CD4-positive, alpha-beta T cell (primary cell): ENCODE measurements around the gene SORL1-AS1.

ENCODE experiments used
- ATAC-seq: fragments of 200-7000 bp; cut with Tn5 transposase; one replicate; pipeline ENCODE4 v1.10.0; 2022; ENCODE audit warnings: mild to moderate bottlenecking; ENCODE audit not compliant: poor library complexity
- CTCF ChIA-PET: fragments of 350-600 bp; sonication (Branson Sonifier 250); formaldehyde crosslinking; loops from one replicate; lab custom pipeline; 2021; ENCODE audit warnings: antibody characterized with exemption, inconsistent platforms; lab: Charles Lee
- POLR2A ChIA-PET: fragments of 350-600 bp; sonication (Branson Sonifier 250); formaldehyde crosslinking; loops from one replicate; lab custom pipeline; 2021; ENCODE audit warnings: antibody characterized with exemption, inconsistent platforms; lab: Charles Lee
- DNase-seq, 14 experiments: peaks; one replicate each; pipeline ENCODE4 v3.0.0-alpha.2; 2013 to 2020; ENCODE audit warnings: mixed read lengths in 2 of 14
- H3K27ac ChIP-seq, 2 donors: one replicate each; pipeline versions ENCODE4 v1.5.1 to v1.7.0; 2013; ENCODE audit warnings: low read length in 2 of 2, low read depth in 1 of 2, mild to moderate bottlenecking in 1 of 2
- H3K27me3 ChIP-seq, 2 experiments: 1 replicate in 1 of 2; 2 replicates in 1 of 2; pipeline versions ENCODE4 v1.6.1 to v1.7.0; 2013; ENCODE audit warnings: low read length in 2 of 2, control low read depth in 1 of 2, mild to moderate bottlenecking in 1 of 2, moderate library complexity in 1 of 2; ENCODE audit not compliant: insufficient read depth in 2 of 2, control insufficient read depth in 1 of 2
- H3K36me3 ChIP-seq: one replicate; pipeline ENCODE4 v1.6.1; 2013; ENCODE audit warnings: low read length, control low read depth; ENCODE audit not compliant: insufficient read depth
- H3K4me1 ChIP-seq: one replicate; pipeline ENCODE4 v1.6.1; 2013; ENCODE audit warnings: low read length, control low read depth; ENCODE audit not compliant: insufficient read depth
- H3K4me3 ChIP-seq: one replicate; pipeline ENCODE4 v1.5.1; 2013; ENCODE audit warnings: mild to moderate bottlenecking, low read length, moderate library complexity
- H3K9me3 ChIP-seq, 2 experiments: 1 replicate in 1 of 2; 2 replicates in 1 of 2; pipeline versions ENCODE4 v1.6.1 to v1.7.0; 2013; ENCODE audit warnings: low read length in 2 of 2, mild to moderate bottlenecking in 2 of 2, control low read depth in 1 of 2, moderate library complexity in 1 of 2; ENCODE audit not compliant: control insufficient read depth in 1 of 2, insufficient read depth in 1 of 2
- H3K27ac Mint-ChIP-seq: one replicate; pipeline ENCODE4 v1.8.0; 2020; ENCODE audit warnings: mixed read lengths
- H3K27me3 Mint-ChIP-seq: one replicate; pipeline ENCODE4 v1.8.0; 2021; ENCODE audit warnings: mixed read lengths
- H3K36me3 Mint-ChIP-seq: one replicate; pipeline ENCODE4 v1.8.0; 2021; ENCODE audit warnings: low read depth, mixed read lengths
- H3K4me1 Mint-ChIP-seq: one replicate; pipeline ENCODE4 v1.8.0; 2021; ENCODE audit warnings: low read depth, mixed read lengths
- H3K4me3 Mint-ChIP-seq: one replicate; pipeline ENCODE4 v1.8.0; 2020; ENCODE audit warnings: mild to moderate bottlenecking, mixed read lengths
- H3K9me3 Mint-ChIP-seq: one replicate; pipeline ENCODE4 v1.8.0; 2020; ENCODE audit warnings: mixed read lengths
- intact Hi-C, 2 experiments: fragments of 100-400 bp; cut with DNase I in 1 of 2; cut with micrococcal nuclease in 1 of 2; formaldehyde crosslinking; loops; one replicate each; pipeline versions ENCODE4 v1.15.1 to v1.9.0; 2023 to 2025; cut with DNase I, micrococcal nuclease
- TF ChIP-seq, protein P1 (sequence below): fragments of 200-600 bp; IDR thresholded peaks from one replicate; pipeline ENCODE4 v1.8.0; 2022; ENCODE audit warnings: antibody characterized with exemption, mild to moderate bottlenecking

SORL1-AS1 gene

DNA sequence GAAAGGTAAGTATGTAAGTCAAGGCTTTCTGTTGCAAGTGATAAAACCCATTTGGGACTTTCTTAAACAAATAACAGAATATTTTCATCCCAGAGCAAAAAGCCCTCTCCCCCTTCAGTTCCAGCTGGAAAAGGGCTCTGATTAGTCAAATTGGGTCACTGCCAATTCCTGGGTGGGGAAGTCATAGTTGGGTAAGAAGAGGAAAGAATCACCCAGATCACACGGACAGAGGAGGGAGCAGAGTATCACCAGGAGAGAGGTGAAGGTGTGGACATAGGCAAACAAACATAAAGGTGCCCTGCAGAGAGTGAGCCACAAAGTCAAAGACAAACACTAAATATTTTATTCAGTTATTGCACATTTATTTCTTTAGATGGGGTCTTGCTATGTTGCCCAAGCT, 36.9 kb downstream of the SORL1-AS1 start:
- no peaks in the 10 kb centered on the region for H3K27me3 Mint-ChIP-seq
- no peaks in the 10 kb centered on the region for H3K27me3 ChIP-seq
- H3K27ac ChIP-seq: no peak overlapping the region
- ATAC-seq: no peak
- peaks cover 52% of the 10 kb centered on the region for H3K4me1 ChIP-seq
- intact Hi-C loops: loop anchor here in 1 of 2 experiments (2.0 kb wide), 1 partner anchor 37 kb away; no protein-coding TSS in a partner anchor
- H3K4me3 ChIP-seq: no peak overlapping the region
- TF ChIP-seq, protein P1, sequence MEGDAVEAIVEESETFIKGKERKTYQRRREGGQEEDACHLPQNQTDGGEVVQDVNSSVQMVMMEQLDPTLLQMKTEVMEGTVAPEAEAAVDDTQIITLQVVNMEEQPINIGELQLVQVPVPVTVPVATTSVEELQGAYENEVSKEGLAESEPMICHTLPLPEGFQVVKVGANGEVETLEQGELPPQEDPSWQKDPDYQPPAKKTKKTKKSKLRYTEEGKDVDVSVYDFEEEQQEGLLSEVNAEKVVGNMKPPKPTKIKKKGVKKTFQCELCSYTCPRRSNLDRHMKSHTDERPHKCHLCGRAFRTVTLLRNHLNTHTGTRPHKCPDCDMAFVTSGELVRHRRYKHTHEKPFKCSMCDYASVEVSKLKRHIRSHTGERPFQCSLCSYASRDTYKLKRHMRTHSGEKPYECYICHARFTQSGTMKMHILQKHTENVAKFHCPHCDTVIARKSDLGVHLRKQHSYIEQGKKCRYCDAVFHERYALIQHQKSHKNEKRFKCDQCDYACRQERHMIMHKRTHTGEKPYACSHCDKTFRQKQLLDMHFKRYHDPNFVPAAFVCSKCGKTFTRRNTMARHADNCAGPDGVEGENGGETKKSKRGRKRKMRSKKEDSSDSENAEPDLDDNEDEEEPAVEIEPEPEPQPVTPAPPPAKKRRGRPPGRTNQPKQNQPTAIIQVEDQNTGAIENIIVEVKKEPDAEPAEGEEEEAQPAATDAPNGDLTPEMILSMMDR: no peak
- H3K27ac Mint-ChIP-seq: peak overlapping the region; percentile 72
- DNase-seq: peak in 2 of 14 experiments; percentile 26 to 27
- no peaks in the 10 kb centered on the region for H3K9me3 ChIP-seq
- POLR2A ChIA-PET: interaction anchor here (1.2 to 1.6 kb wide), 3 partner anchors 12 to 123 kb away, joined by 4 read pairs; partner anchors contain the start of gene SC5D
- CTCF ChIA-PET: interaction anchor here (0.6 kb wide), 1 partner anchor 10 kb away, joined by 3 read pairs; no protein-coding TSS in a partner anchor
- peaks cover 3% of the 10 kb centered on the region for H3K9me3 Mint-ChIP-seq
- no peak overlapping the region for H3K4me3 Mint-ChIP-seq
- peaks cover 63% of the 10 kb centered on the region for H3K4me1 Mint-ChIP-seq
- no peaks in the 10 kb centered on the region for H3K36me3 Mint-ChIP-seq
- H3K36me3 ChIP-seq: no peaks in the 10 kb centered on the region

DNA sequence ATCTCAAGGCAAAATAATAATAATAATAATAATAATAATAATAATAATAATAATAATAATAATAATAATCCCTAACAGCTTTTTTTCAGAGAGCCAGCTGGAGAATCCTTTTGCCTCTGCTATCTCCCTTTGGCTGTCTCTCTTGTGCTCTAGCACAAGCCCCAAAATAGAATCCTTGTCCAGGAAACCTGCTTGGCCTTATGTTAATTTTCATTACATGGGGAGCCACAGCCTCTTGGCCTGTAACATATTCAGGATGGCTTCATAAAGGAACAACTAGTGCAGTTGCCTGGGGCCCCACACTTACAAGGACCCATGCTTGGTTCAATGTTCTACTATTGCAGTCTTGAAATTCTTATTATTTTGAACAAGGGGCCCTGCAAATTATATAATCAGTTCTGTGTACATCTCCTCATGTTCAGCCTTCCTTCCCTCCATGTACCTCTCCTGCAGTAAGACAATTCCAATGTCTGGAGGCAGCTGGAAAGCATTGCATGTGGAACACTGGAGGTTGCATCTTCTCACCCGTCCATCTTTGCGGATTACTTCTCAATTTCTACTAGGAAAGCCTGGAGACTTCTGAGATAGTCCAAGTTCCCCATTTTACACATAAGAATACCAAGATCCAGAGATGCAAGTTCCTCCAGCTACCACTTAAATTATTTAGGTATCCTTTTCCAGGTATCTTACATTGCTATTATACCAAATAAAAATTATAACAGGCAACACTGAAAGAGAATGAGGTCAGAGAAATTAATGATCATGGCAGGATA, 38.4 kb downstream of the SORL1-AS1 start:
- no peak for ATAC-seq

DNA sequence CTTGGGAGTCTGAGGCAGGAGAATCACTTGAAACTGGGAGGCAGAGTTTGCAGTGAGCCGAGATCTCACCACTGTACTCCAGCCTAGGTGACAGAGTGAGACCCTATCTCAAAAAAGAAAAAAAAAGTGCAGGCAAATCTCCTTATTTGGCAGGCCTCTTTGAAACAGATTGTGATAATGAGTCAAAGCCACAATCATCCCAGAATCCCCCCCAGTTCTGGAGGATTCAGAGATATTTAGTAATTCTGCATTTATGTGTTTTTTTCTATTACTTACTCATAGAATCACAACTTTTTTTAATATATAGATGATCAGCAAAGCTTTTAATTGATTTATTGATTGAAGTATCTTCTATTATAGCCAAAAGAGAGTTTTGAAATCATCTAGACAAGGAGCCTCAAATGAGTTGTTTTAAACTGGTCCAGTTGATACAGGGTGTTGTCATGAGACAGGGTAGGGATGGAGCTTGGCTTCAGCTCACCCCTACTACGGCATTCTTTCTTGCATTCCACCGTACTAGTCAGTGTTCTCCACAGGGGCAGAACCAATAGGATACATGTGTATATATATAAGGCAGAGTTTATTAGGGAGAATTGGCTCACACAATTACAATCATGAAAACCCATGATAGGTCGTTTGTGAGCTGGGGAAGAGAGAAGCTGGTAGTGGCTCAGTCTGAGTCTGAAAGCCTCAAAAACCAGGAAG, 39.9 kb downstream of the SORL1-AS1 start:
- Mint-ChIP-seq H3K4me3 (no peak overlapping the region), H3K36me3 (no peaks in the 10 kb centered on the region), H3K9me3 (no peaks in the 10 kb centered on the region), H3K27me3 (no peaks in the 10 kb centered on the region), H3K4me1 (peaks cover 37% of the 10 kb centered on the region), H3K27ac (peak overlapping the region; percentile 1)
- POLR2A ChIA-PET: interaction anchor here (1.4 kb wide), 1 partner anchor 29 kb away, joined by 4 read pairs; no protein-coding TSS in a partner anchor
- H3K27ac ChIP-seq: no peak overlapping the region
- no peak for DNase-seq
- CTCF ChIA-PET: no interaction called here
- no peaks in the 10 kb centered on the region for H3K9me3 ChIP-seq
- no peak for ATAC-seq
- intact Hi-C loops: no loop called here
- no peaks in the 10 kb centered on the region for H3K36me3 ChIP-seq
- H3K4me1 ChIP-seq: peaks cover 23% of the 10 kb centered on the region
- TF ChIP-seq, protein P1: no peak
- no peak overlapping the region for H3K4me3 ChIP-seq
- no peaks in the 10 kb centered on the region for H3K27me3 ChIP-seq

More for the DNA sequence above, 38.4 kb downstream of the SORL1-AS1 start:
- DNase-seq: no peak
- H3K4me1 ChIP-seq: peaks cover 37% of the 10 kb centered on the region
- intact Hi-C loops: no loop called here
- H3K27ac ChIP-seq: no peak overlapping the region
- POLR2A ChIA-PET: interaction anchor here (1.2 to 1.6 kb wide), 3 partner anchors 13 to 122 kb away, joined by 4 read pairs; partner anchors contain the start of gene SC5D
- TF ChIP-seq, protein P1: no peak
- H3K36me3 Mint-ChIP-seq: no peaks in the 10 kb centered on the region
- H3K9me3 Mint-ChIP-seq: peaks cover 3% of the 10 kb centered on the region
- no peaks in the 10 kb centered on the region for H3K27me3 Mint-ChIP-seq
- no peaks in the 10 kb centered on the region for H3K27me3 ChIP-seq
- no peak overlapping the region for H3K4me3 ChIP-seq
- H3K27ac Mint-ChIP-seq: peak overlapping the region; percentile 72
- CTCF ChIA-PET: no interaction called here
- H3K4me1 Mint-ChIP-seq: peaks cover 50% of the 10 kb centered on the region
- no peaks in the 10 kb centered on the region for H3K9me3 ChIP-seq
- H3K4me3 Mint-ChIP-seq: no peak overlapping the region
- no peaks in the 10 kb centered on the region for H3K36me3 ChIP-seq
